Measurements from ENCODE around the gene HSDL1.

DNA sequence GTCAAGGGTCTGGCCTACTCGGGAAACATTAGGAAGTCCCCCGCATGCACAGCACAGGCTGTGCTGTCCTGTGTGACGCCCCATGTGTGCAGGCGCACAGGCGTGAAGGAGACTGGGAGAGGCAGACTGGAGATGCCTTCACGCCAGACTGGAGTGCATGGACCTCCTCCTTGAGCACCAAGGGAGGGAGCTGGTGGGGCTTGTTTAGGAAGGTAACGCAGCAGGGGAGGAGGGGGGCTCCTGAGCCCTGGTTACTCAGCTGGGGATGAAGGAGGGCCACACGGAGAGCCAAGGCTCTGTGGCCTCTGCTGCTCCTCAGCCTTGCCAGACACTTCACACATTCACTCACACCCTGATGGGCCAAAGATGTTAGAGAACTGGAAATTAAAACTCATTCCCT, 7.7 kb downstream of the HSDL1 start:
- TF ChIP-seq, protein P1, sequence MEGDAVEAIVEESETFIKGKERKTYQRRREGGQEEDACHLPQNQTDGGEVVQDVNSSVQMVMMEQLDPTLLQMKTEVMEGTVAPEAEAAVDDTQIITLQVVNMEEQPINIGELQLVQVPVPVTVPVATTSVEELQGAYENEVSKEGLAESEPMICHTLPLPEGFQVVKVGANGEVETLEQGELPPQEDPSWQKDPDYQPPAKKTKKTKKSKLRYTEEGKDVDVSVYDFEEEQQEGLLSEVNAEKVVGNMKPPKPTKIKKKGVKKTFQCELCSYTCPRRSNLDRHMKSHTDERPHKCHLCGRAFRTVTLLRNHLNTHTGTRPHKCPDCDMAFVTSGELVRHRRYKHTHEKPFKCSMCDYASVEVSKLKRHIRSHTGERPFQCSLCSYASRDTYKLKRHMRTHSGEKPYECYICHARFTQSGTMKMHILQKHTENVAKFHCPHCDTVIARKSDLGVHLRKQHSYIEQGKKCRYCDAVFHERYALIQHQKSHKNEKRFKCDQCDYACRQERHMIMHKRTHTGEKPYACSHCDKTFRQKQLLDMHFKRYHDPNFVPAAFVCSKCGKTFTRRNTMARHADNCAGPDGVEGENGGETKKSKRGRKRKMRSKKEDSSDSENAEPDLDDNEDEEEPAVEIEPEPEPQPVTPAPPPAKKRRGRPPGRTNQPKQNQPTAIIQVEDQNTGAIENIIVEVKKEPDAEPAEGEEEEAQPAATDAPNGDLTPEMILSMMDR (IDR thresholded peaks at IDR 0.05): no peak
- no peak for TF ChIP-seq POLR2A (IDR thresholded peaks at IDR 0.05)

Data from body of pancreas (tissue), 4 donors.